A549 (cell line): ENCODE data around the gene AMFR. TPM values are rescaled to one million over a fixed set of nuclear protein-coding genes. Genes with fewer than 3 reads are reported as not detected.

Experiments used
- ATAC-seq, 2 experiments: fragments of 200-7000 bp in 1 of 2; fragments of >200 bp in 1 of 2; cut with Nextera tagmentation in 1 of 2; cut with Tn5 transposase in 1 of 2; 3 replicates each; pipeline versions ENCODE4 v1.8.0 to v1.9.1; 2018 to 2020; ENCODE audit warnings: mild to moderate bottlenecking in 1 of 2, moderate library complexity in 1 of 2
- CTCF ChIA-PET: fragments of 300-600 bp; sonication (Branson Sonifier 250); formaldehyde crosslinking; extraction: SDS; loops from one replicate; lab custom pipeline; 2021; ENCODE audit warnings: antibody characterized with exemption, inconsistent platforms; lab: Yijun Ruan, JAX
- POLR2A ChIA-PET: fragments of 350-600 bp; formaldehyde crosslinking; extraction: SDS; loops from one replicate; lab custom pipeline; 2021; ENCODE audit warnings: antibody characterized with exemption, inconsistent platforms; lab: Yijun Ruan, JAX
- DNase-seq, 2 experiments: peaks; one replicate each; pipeline versions ENCODE4 v3.0.0 to v3.0.0-alpha.2; 2011 to 2016; ENCODE audit warnings: low read depth in 1 of 2, low spot score in 1 of 2
- FAIRE-seq: peaks from 2 replicates; lab custom pipeline; 2011; peaks lifted over from hg19 to GRCh38; lab: Jason Lieb, UNC
- H3K27ac ChIP-seq, 2 experiments: fragments of >200 bp; sonication (Bioruptor Twin); formaldehyde crosslinking; 3 replicates each; pipeline ENCODE4 v1.5.1; 2016 to 2017
- H3K4me1 ChIP-seq: fragments of >200 bp; sonication (Bioruptor Twin); formaldehyde crosslinking; 3 replicates; pipeline ENCODE4 v1.6.1; 2016
- H3K4me2 ChIP-seq: fragments of >200 bp; sonication (Bioruptor Twin); formaldehyde crosslinking; 3 replicates; pipeline ENCODE4 v1.6.1; 2016
- H3K4me3 ChIP-seq: fragments of >200 bp; sonication (Bioruptor Twin); formaldehyde crosslinking; 3 replicates; pipeline ENCODE4 v1.5.1; 2016
- H3K9me3 ChIP-seq: fragments of >200 bp; sonication (Bioruptor Twin); formaldehyde crosslinking; 3 replicates; pipeline ENCODE4 v1.6.1; 2016
- ATOH8 ChIP-seq: fragments of 250-450 bp; sonication (Bioruptor Pico); IDR thresholded peaks from 2 replicates; pipeline ENCODE4 v1.5.0; 2020; ENCODE audit warnings: low read depth, mild to moderate bottlenecking, moderate library complexity
- CEBPB ChIP-seq, 2 experiments: fragments of >200 bp in 1 of 2; sonication (Bioruptor Twin) in 1 of 2; formaldehyde crosslinking in 1 of 2; IDR thresholded peaks; 2 replicates each; pipeline ENCODE4 v1.6.1; 2012 to 2016
- CHD4 ChIP-seq: fragments of 200-600 bp; sonication (generic); IDR thresholded peaks from 2 replicates; pipeline ENCODE4 v1.6.1; 2016; ENCODE audit warnings: antibody characterized with exemption, mild to moderate bottlenecking, borderline replicate concordance
- E2F6 ChIP-seq: IDR thresholded peaks from 2 replicates; pipeline ENCODE4 v1.6.1; 2012; ENCODE audit warnings: low read depth, borderline replicate concordance
- ELK1 ChIP-seq: fragments of 150-350 bp; IDR thresholded peaks from 2 replicates; pipeline ENCODE4 v1.6.1; 2014; ENCODE audit warnings: low read depth, mild to moderate bottlenecking, low read length
- EP300 ChIP-seq, 2 experiments: fragments of >200 bp; sonication (Bioruptor Twin); formaldehyde crosslinking; IDR thresholded peaks; 2 replicates in 1 of 2; 3 replicates in 1 of 2; pipeline ENCODE4 v1.6.1; 2016 to 2017
- GATA3 ChIP-seq: IDR thresholded peaks from 2 replicates; pipeline ENCODE4 v1.6.1; 2012; ENCODE audit warnings: borderline replicate concordance
- HDAC2 ChIP-seq: fragments of 200-600 bp; sonication (generic); IDR thresholded peaks from 2 replicates; pipeline ENCODE4 v1.6.1; 2016
- HEYL ChIP-seq: fragments of 250-450 bp; sonication (Bioruptor Pico); IDR thresholded peaks from 2 replicates; pipeline ENCODE4 v1.8.0; 2021; ENCODE audit warnings: mild to moderate bottlenecking, moderate library complexity
- NFE2L2 ChIP-seq: fragments of 150-350 bp; conservative IDR thresholded peaks from 2 replicates; pipeline ENCODE4 v1.6.1; 2014; ENCODE audit warnings: low read length
- SMC3 ChIP-seq: fragments of >200 bp; sonication (Bioruptor Twin); formaldehyde crosslinking; IDR thresholded peaks from 3 replicates; pipeline ENCODE4 v1.6.1; 2018; ENCODE audit warnings: inconsistent platforms
- USF2 ChIP-seq: fragments of 450-650 bp; IDR thresholded peaks from 2 replicates; pipeline ENCODE4 v1.6.1; 2014; ENCODE audit warnings: antibody characterized with exemption
- ZC3H11A ChIP-seq: fragments of 450-650 bp; IDR thresholded peaks from 2 replicates; pipeline ENCODE4 v1.6.1; 2014; ENCODE audit warnings: antibody characterized with exemption, mild to moderate bottlenecking
- WGBS: methylation state at CpG from one replicate; pipeline ENCODE4 v1.1.6; 2017; ENCODE audit errors: missing lambda C conversion rate; 5-methylcytosine and 5-hydroxymethylcytosine counted together
- polyA plus RNA-seq, 4 experiments: library from polyadenylated mRNA; depleted of rRNA in 3 of 4; stranded (reverse); fragments of >200 nt; fragmentation: RNase III in 1 of 4; extraction: RNeasy Plus Mini Kit Qiagen cat#74134 plus additional on column Dnase treatment in 1 of 4; gene quantifications; 2 replicates in 3 of 4; 3 replicates in 1 of 4; pipeline ENCODE4 v1.2.3, GENCODE V29; 2011 to 2017

The AMFR gene
- polyA plus RNA-seq, 2 of the 4 experiments (the other 2 are of a cell fraction), result 68.9 to 88.5 TPM

- Histone ChIP-seq H3K4me1 (peaks cover 27% of the 10 kb centered on the region), H3K4me2 (no peak overlapping the region), H3K9me3 (no peaks in the 10 kb centered on the region), H3K4me3 (no peak overlapping the region), H3K27ac (no peak overlapping the region)
- FAIRE-seq (no peak), ATAC-seq (no peak), DNase-seq (no peak)
- POLR2A ChIA-PET, result no interaction called here
- CTCF ChIA-PET, result no interaction called here
- TF ChIP-seq EP300 (IDR thresholded peaks at IDR 0.05) (no peak), CEBPB (IDR thresholded peaks at IDR 0.05) (no peak), SMC3 (no peak), E2F6 (no peak)
- 95% methylated on average over 3 of the region's 3 CpGs for WGBS
Measured at GRCh38 chr16:56387396-56387795, 37.9 kb downstream of the AMFR start.

GRCh38 chr16:56384074-56384721 is 41.1 kb downstream of the AMFR start:
- FAIRE-seq, result no peak
- ChIA-PET POLR2A (no interaction called here), CTCF (interaction anchor here (2.3 kb wide), 2 partner anchors 16 to 28 kb away, joined by 10 to 14 read pairs; no protein-coding TSS in a partner anchor)

GRCh38 chr16:56382901-56383355 is 42.4 kb downstream of the AMFR start:
- Histone ChIP-seq H3K4me1 (peaks cover 15% of the 10 kb centered on the region), H3K4me2 (peak overlapping the region; percentile 13; the same call in 2 of the 3 replicates), H3K27ac (peak overlapping the region in 1 of 2 experiments; percentile 24; a peak in 4 of 6 replicates), H3K9me3 (peaks cover 21% of the 10 kb centered on the region), H3K4me3 (no peak overlapping the region)
- ChIA-PET CTCF (interaction anchor here (0.9 to 2.3 kb wide), 4 partner anchors 16 to 27 kb away, joined by 3 to 14 read pairs (median 7); no protein-coding TSS in a partner anchor), POLR2A (no interaction called here)
- 27% methylated on average over 5 of the region's 5 CpGs for WGBS
- no peak for FAIRE-seq
- peak; percentile 34 to 65 for DNase-seq
- TF ChIP-seq ELK1, result 0 out of 2 replicates have a peak, but pooled peaks have one; percentile 2
- no peak for TF ChIP-seq CHD4
- ATAC-seq, result peak; percentile 89 to 90

More at GRCh38 chr16:56384074-56384721, 41.1 kb downstream of the AMFR start:
- TF ChIP-seq HEYL (CRISPR knock-in tag) (no peak), USF2 (no peak), HDAC2 (no peak), ATOH8 (CRISPR knock-in tag) (no peak), ZC3H11A (no peak), GATA3 (no peak)
- 89% methylated on average over 4 of the region's 4 CpGs for WGBS
- peaks cover 21% of the 10 kb centered on the region for H3K9me3 ChIP-seq
- H3K4me2 ChIP-seq, result no peak overlapping the region
- DNase-seq (no peak), ATAC-seq (no peak)
- H3K4me3 ChIP-seq, result no peak overlapping the region
- no peak overlapping the region for H3K27ac ChIP-seq
- H3K4me1 ChIP-seq, result peaks cover 18% of the 10 kb centered on the region

GRCh38 chr16:56382459-56382858 is 42.9 kb downstream of the AMFR start:
- ChIA-PET CTCF (interaction anchor here (0.9 to 2.3 kb wide), 4 partner anchors 16 to 26 kb away, joined by 3 to 14 read pairs (median 7); no protein-coding TSS in a partner anchor), POLR2A (no interaction called here)
- Histone ChIP-seq H3K4me2 (peak overlapping the region; percentile 13; the same call in 2 of the 3 replicates), H3K4me3 (no peak overlapping the region), H3K9me3 (peaks cover 21% of the 10 kb centered on the region), H3K27ac (no peak overlapping the region), H3K4me1 (peaks cover 15% of the 10 kb centered on the region)
- ATAC-seq (no peak), DNase-seq (no peak), FAIRE-seq (no peak)
- WGBS, result 77% methylated on average over 4 of the region's 4 CpGs
- TF ChIP-seq CEBPB (IDR thresholded peaks at IDR 0.05) (0 out of 4 replicates have a peak, but pooled peaks of 1 of the 2 experiments have one; percentile 30), NFE2L2 (no peak)
